GM19099 (cell line): Measurements from ENCODE around the gene KCNK1.

Source experiments
- POLR2A ChIP-seq: IDR thresholded peaks from 3 replicates; pipeline ENCODE4 v1.6.1; 2011; ENCODE audit warnings: low read depth; ENCODE audit not compliant: insufficient read length; ENCODE audit errors: extremely low read depth

KCNK1 gene

GRCh38 chr1:233689017-233689747 lies 75.3 kb downstream of the KCNK1 start:
- no peak for TF ChIP-seq POLR2A

DNA sequence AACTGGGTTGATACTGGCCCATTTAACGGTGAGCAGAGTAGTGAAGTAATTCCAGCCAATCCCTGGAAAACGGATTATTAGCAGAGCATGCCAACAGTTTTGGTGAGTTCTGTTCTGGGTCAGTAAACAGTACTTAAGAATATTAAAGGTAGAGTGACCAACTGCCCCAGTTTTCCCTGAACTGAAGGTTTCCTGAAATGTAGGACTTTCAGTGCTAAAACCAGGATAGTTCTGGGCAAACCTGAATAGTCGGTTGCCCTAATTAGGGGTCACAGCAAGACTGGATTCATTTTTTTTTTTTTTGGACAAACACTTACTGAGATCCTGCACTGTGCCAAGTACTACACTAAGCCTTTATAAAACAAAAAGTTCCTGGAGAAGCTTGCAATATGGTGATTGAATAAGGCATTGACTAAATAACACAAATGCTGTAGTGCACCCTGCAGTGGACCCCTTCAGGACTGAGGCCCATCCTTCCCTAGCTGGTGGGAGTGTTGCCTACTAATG lies 75.9 kb downstream of the KCNK1 start:
- no peak for TF ChIP-seq POLR2A

GRCh38 chr1:233695901-233696300 lies 82.0 kb downstream of the KCNK1 start:
- TF ChIP-seq POLR2A: no peak

DNA sequence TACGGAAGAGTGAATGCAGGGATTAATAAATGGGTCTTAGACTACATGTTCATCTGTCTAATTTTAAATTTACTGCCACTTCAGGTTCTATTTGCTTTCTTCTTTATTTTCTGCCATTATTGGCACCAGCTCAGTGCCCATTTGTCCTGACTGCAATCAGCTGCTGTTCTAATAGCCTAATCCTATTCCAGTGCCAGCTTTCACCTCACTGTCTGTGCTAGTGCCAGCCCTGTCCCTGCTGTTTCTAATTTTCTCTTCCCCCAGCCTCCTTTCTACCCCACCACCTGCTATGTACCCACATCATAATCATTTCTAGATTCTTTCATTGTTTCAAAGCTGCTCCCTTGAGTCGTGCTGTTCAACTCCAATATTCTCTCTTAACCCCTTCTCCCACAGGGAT lies 86.4 kb downstream of the KCNK1 start:
- no peak for TF ChIP-seq POLR2A

GRCh38 chr1:233704170-233704897 lies 90.4 kb downstream of the KCNK1 start:
- TF ChIP-seq POLR2A: no peak

- TF ChIP-seq POLR2A: no peak
These were observed 91.2 kb downstream of the KCNK1 start for GRCh38 chr1:233704898-233705723.

GRCh38 chr1:233707153-233707879 lies 93.4 kb downstream of the KCNK1 start:
- no peak for TF ChIP-seq POLR2A

GRCh38 chr1:233707880-233708815 lies 94.2 kb downstream of the KCNK1 start:
- TF ChIP-seq POLR2A: no peak

GRCh38 chr1:233710031-233710430 lies 96.1 kb downstream of the KCNK1 start:
- TF ChIP-seq POLR2A: no peak

- no peak for TF ChIP-seq POLR2A
These were observed 96.6 kb downstream of the KCNK1 start for GRCh38 chr1:233710507-233710906.

DNA sequence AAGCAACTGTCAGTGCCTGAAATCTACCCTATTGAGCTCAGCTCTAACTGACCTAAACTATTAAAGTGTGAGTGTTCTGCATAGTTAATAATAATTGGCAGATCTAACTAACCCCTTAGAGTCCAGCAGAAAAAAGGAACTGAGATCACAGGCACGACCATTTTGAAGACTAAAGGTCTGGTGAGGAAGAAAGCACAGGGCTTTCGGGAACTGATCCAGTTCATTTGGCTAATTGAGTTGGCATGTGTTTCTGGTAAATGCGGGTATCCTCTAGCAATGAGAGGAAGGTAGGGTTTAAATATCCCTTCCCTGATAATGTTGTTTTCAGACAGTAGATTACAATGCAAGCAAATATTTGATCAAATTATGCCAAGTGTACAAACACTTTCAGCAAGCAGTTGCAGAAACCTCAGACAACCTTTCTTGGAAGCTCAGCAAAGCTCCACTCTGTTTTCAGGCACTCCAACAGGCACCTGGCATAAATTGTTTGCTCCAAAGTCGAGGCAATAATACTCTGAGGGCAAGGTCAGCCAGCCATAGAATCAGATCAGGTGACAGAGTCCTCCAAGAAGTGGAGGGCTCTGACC lies 100.8 kb downstream of the KCNK1 start:
- no peak for TF ChIP-seq POLR2A

GRCh38 chr1:233718057-233718456 lies 104.2 kb downstream of the KCNK1 start:
- TF ChIP-seq POLR2A: no peak

GRCh38 chr1:233719655-233720341 lies 105.9 kb downstream of the KCNK1 start:
- no peak for TF ChIP-seq POLR2A
